T-helper 1 cell (primary cell): ENCODE data around the gene CALHM3.
"Not testable (repeated sequence)": the region's sequence is repeated elsewhere in the genome, so short reads cannot be mapped to it uniquely, and the experiment has no call there.

ENCODE experiments used
- DNase-seq, 5 donors: peaks; one replicate each; pipeline ENCODE4 v3.0.0-alpha.2; 2012 to 2020
- total RNA-seq, 4 donors: gene quantifications; one replicate each; lab custom pipeline; 2026; lab: John Stamatoyannopoulos, UW

Gene CALHM3
- 0 reads per million in 4 donors for total RNA-seq

GRCh38 chr10:103479135-103479534, at the start of gene CALHM3:
Gene CALHM3 (minus strand): TSS chr10:103479240. CDS start chr10:103479032, 208 bp downstream.
- DNase-seq: no peak

- no peak for DNase-seq
Measured at GRCh38 chr10:103528549-103528948, 49.5 kb upstream of the CALHM3 start.

GRCh38 chr10:103527476-103527875, 48.4 kb upstream of the CALHM3 start:
- not testable (repeated sequence) for DNase-seq

GRCh38 chr10:103525901-103526300, 46.9 kb upstream of the CALHM3 start:
- DNase-seq: no peak

- no peak for DNase-seq
Measured at GRCh38 chr10:103523683-103524082, 44.6 kb upstream of the CALHM3 start.

- not testable (repeated sequence) for DNase-seq
Measured at GRCh38 chr10:103522006-103522405, 43.0 kb upstream of the CALHM3 start.

- no peak for DNase-seq
Measured at GRCh38 chr10:103519798-103520197, 40.8 kb upstream of the CALHM3 start.

- no peak for DNase-seq
Measured at GRCh38 chr10:103517234-103518085, 38.4 kb upstream of the CALHM3 start.

GRCh38 chr10:103514244-103514643, 35.2 kb upstream of the CALHM3 start:
- no peak for DNase-seq

- no peak for DNase-seq
Measured at GRCh38 chr10:103513380-103514060, 34.5 kb upstream of the CALHM3 start.

- no peak for DNase-seq
Measured at GRCh38 chr10:103512591-103513379, 33.7 kb upstream of the CALHM3 start.

- DNase-seq: no peak
Measured at GRCh38 chr10:103512166-103512565, 33.1 kb upstream of the CALHM3 start.

- DNase-seq: no peak
Measured at GRCh38 chr10:103510791-103511752, 32.0 kb upstream of the CALHM3 start.

- DNase-seq: no peak
Measured at GRCh38 chr10:103510046-103510685, 31.1 kb upstream of the CALHM3 start.

GRCh38 chr10:103507235-103508191, 28.5 kb upstream of the CALHM3 start:
- DNase-seq: no peak

- no peak for DNase-seq
Measured at GRCh38 chr10:103506061-103506460, 27.0 kb upstream of the CALHM3 start.

GRCh38 chr10:103504181-103504783, 25.2 kb upstream of the CALHM3 start:
- peak in 1 of 5 donors; percentile 90 for DNase-seq

- DNase-seq: not testable (repeated sequence)
Measured at GRCh38 chr10:103503777-103504176, 24.7 kb upstream of the CALHM3 start.

GRCh38 chr10:103502849-103503660, 24.0 kb upstream of the CALHM3 start:
- DNase-seq: no peak
